ENCODE results near the gene KLHL29. TPM values are rescaled to one million over a fixed set of nuclear protein-coding genes. Genes with fewer than 3 reads are reported as not detected.
A peak's percentile ranks its signal among the peaks of the same experiment; 100 is the strongest.

The KLHL29 gene
- total RNA-seq, 4 donors from 2014 or later: 39.6 to 52.0 (median 40.4) TPM

DNA sequence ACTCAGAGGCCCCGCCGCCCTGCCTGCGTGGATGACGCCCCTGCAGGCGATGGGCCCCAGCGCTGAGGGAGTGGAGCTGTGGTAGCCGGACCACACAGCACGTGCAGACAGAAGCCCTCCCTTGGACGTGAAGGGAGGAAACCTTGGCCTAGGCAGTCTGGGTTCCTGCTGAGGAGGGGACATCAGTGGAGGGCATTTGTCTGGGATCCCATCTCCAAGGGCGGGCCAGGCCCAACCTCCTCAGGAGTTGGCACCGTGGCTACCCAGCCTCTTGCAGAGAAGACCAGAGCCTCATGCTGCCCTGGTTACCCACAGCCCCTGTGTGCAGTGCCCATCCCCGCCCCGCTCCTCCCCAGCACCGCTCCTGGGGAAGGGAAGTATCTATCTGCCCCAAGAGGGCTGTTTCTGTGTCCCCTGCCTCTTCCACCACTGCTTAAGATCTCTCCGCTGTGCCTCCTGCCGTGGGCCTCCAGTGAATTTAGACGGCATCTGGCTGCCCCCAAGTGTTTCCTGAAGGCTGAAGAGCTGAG lies 241.8 kb downstream of the KLHL29 start:
- TF ChIP-seq CTCF (IDR thresholded peaks at IDR 0.05) (no peak), EP300 (IDR thresholded peaks at IDR 0.05) (no peak), POLR2A (IDR thresholded peaks at IDR 0.05) (no peak)
- Histone ChIP-seq H3K9me3 (peaks cover 0 to 9% (median 2%) of the 10 kb centered on the region in 4 donors), H3K4me1 (peaks cover 0 to 49% (median 5%) of the 10 kb centered on the region in 4 donors), H3K4me3 (no peak overlapping the region), H3K27me3 (no peaks in the 10 kb centered on the region), H3K27ac (peak overlapping the region in 2 of 4 donors; percentile 62 to 63), H3K36me3 (no peaks in the 10 kb centered on the region)
- WGBS, 2 donors: 73 to 76% methylated on average over 11 to 17 of the region's 17 CpGs
- DNase-seq (ENCODE audit: low spot score in 2 of 2): no peak

- WGBS, 2 donors: 68 to 73% methylated on average over 30 of the region's 30 CpGs
- TF ChIP-seq POLR2A (IDR thresholded peaks at IDR 0.05) (no peak), CTCF (IDR thresholded peaks at IDR 0.05) (no peak), EP300 (IDR thresholded peaks at IDR 0.05) (no peak)
- no peak for DNase-seq (ENCODE audit: low spot score in 2 of 2)
- H3K27ac ChIP-seq: peak overlapping the region in 2 of 4 donors; percentile 62 to 63
- no peak overlapping the region for H3K4me3 ChIP-seq
- H3K9me3 ChIP-seq: peaks cover 0 to 9% (median 2%) of the 10 kb centered on the region in 4 donors
- no peaks in the 10 kb centered on the region for H3K27me3 ChIP-seq
- peaks cover 0 to 42% (median 4%) of the 10 kb centered on the region in 4 donors for H3K4me1 ChIP-seq
- no peaks in the 10 kb centered on the region for H3K36me3 ChIP-seq
Measured at GRCh38 chr2:23627236-23628009, 242.4 kb downstream of the KLHL29 start.

DNA sequence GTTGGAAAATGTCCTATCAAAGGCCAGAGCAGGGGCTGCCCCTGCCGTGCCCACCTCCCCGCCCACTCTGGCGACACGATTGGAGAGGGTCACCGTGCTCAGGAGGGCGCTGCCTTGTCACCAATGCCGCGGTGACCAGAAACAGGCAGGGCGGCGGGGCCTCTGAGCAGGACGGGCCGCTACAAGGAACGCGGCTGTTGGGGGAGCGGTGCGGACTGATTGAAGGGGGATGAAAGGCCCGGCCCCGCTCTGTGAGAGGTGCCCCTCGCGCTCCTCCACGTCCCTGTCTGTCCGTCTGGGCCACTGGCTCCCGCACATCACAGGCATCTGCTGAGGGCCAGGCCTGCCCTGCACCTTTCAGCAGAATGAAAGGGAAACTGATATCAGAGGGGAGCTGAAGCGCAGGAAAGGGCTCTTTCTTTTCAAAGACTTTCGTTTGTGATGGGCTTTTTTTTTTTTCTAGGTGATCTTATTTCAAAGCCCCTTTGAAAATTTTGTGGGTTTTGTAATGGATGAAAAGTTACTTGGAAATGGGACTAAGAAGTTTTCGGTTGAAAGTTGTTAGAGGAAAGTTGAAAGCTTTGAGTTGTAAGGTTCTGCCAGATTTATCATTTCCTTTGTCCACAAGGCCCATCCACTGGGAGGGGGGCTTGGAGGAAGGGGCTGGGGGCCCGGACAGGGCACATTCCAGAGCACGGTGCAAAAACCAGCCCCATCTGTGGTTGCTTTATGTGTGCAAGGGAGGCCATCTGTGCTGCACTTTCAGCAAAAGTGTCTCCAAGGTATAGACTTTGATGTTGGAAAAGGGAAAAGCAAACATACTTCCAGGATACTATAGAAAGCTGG lies 244.2 kb downstream of the KLHL29 start:
- H3K36me3 ChIP-seq: no peaks in the 10 kb centered on the region
- no peak for DNase-seq (ENCODE audit: low spot score in 2 of 2)
- peak overlapping the region in 2 of 4 donors; percentile 2 to 38 for H3K27ac ChIP-seq
- no peak overlapping the region for H3K4me3 ChIP-seq
- TF ChIP-seq EP300 (IDR thresholded peaks at IDR 0.05): no peak
- no peak for TF ChIP-seq POLR2A (IDR thresholded peaks at IDR 0.05)
- TF ChIP-seq CTCF (IDR thresholded peaks at IDR 0.05): no peak
- peaks cover 0 to 7% (median 2%) of the 10 kb centered on the region in 4 donors for H3K9me3 ChIP-seq
- H3K4me1 ChIP-seq: peaks cover 0 to 27% (median 4%) of the 10 kb centered on the region in 4 donors
- no peaks in the 10 kb centered on the region for H3K27me3 ChIP-seq
- 73 to 79% methylated on average over 27 to 28 of the region's 28 CpGs for WGBS, 2 donors

DNA sequence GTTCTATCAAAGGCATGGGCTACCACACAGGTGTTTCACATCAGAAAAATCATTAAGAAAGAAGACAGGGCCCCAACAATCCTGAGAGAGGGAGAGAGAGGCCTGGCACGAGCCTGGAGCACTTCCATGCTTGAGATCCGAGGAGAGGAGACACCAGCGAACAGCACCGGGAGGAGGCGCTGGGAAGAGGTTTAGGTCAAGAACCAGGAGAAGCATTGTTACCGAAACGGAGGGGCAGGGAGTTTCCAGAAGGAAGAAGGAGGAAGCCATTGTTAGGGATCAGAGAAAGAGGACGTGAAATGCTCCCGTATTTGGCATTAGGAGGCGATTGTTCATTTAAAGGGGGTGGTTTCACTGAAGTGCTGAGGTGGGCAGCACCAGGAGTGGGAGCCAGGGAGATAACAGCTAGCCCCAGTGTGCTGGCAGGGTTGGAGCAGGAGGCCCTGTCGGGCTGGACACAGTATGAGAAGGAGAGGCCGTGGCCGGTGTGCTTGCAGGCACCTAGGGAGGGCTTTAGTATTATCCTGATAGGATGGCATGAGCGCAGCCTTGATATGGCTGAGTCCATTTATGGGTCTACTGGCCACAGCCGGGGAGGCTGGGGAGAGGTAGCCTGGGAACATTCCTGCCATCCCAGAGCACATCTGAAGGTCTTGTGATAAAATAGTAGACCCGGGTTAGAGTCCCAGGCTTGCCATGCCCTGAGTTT lies 244.9 kb downstream of the KLHL29 start:
- H3K4me3 ChIP-seq: no peak overlapping the region
- no peaks in the 10 kb centered on the region for H3K36me3 ChIP-seq
- peak overlapping the region in 1 of 4 donors; percentile 38 for H3K27ac ChIP-seq
- TF ChIP-seq EP300 (IDR thresholded peaks at IDR 0.05): no peak
- no peak for TF ChIP-seq CTCF (IDR thresholded peaks at IDR 0.05)
- no peak for TF ChIP-seq POLR2A (IDR thresholded peaks at IDR 0.05)
- DNase-seq (ENCODE audit: low spot score in 2 of 2): no peak
- peaks cover 0 to 28% (median 4%) of the 10 kb centered on the region in 4 donors for H3K4me1 ChIP-seq
- no peaks in the 10 kb centered on the region for H3K27me3 ChIP-seq
- WGBS, 2 donors: 74 to 76% methylated on average over 16 of the region's 16 CpGs
- H3K9me3 ChIP-seq: no peaks in the 10 kb centered on the region

All from tibial nerve (tissue), 4 donors.